ENCODE data around the gene PEX19.

- TF ChIP-seq POLR2A (IDR thresholded peaks at IDR 0.05; ENCODE audit: low read depth, low read length) (no peak), POLR2AphosphoS5 (IDR thresholded peaks at IDR 0.05; ENCODE audit: low read depth, low read length) (no peak), TAF1 (IDR thresholded peaks at IDR 0.05; ENCODE audit: borderline replicate concordance, low read depth, low read length) (no peak)
These were observed 47.6 kb upstream of the PEX19 start for GRCh38 chr1:160332516-160332915.
